ENCODE data around the gene RPL41.
A peak's percentile ranks its signal among the peaks of the same experiment; 100 is the strongest.

Gene RPL41

GRCh38 chr12:56127485-56127887, 11.1 kb downstream of the RPL41 start:
- Histone ChIP-seq H3K9me3 (ENCODE audit: control insufficient read depth, insufficient read depth, low read depth, low read length) (no peaks in the 10 kb centered on the region), H3K27ac (ENCODE audit: extremely low read depth, low read depth, low read length) (peak overlapping the region; percentile 1; the same call in 1 of the 2 replicates), H3K4me3 (ENCODE audit: low read depth, low read length) (peak overlapping the region; percentile 21), H3K4me1 (ENCODE audit: control insufficient read depth, insufficient read depth, low read length) (peaks cover 9% of the 10 kb centered on the region), H3K36me3 (ENCODE audit: control insufficient read depth in 2 of 2, insufficient read depth in 1 of 2, low read length in 2 of 2) (peaks cover 9 to 35% of the 10 kb centered on the region in 2 experiments; a peak in 2 of 3 replicates)
- ChIA-PET POLR2A (interaction anchor here (0.6 to 3.8 kb wide), 28 partner anchors 9 to 501 kb away, joined by 3 to 99 read pairs (median 6); partner anchors contain the start of genes CNPY2, COQ10A, MYL6 and MYL6B), CTCF (interaction anchor here (0.7 to 6.8 kb wide), 11 partner anchors 9 to 131 kb away, joined by 3 to 65 read pairs (median 4); partner anchors contain the start of genes MYL6, RPL41, SMARCC2 and ZC3H10)
- TF ChIP-seq ZNF423 (tag by site-specific recombination; IDR thresholded peaks at IDR 0.05) (no peak), MZF1 (tag by site-specific recombination; IDR thresholded peaks at IDR 0.05; ENCODE audit: borderline replicate concordance) (peak; percentile 58; the same call in 1 of the 2 replicates), ZNF148 (tag by site-specific recombination; IDR thresholded peaks at IDR 0.05; ENCODE audit: borderline replicate concordance) (no peak), SP2 (tag by site-specific recombination; IDR thresholded peaks at IDR 0.05) (no peak), ZNF292 (tag by site-specific recombination; IDR thresholded peaks at IDR 0.05; ENCODE audit: borderline replicate concordance, low read depth) (no peak), SALL2 (tag by site-specific recombination; IDR thresholded peaks at IDR 0.05; ENCODE audit: borderline replicate concordance) (no peak), ZNF76 (tag by site-specific recombination; IDR thresholded peaks at IDR 0.05; ENCODE audit: borderline replicate concordance, low read depth) (0 out of 2 replicates have a peak, but pooled peaks have one; percentile 26), ZBTB48 (tag by site-specific recombination; IDR thresholded peaks at IDR 0.05) (peak; percentile 84), ZNF449 (tag by site-specific recombination; IDR thresholded peaks at IDR 0.05) (peak; percentile 39; the same call in 1 of the 2 replicates), HOXD13 (CRISPR knock-in tag; IDR thresholded peaks at IDR 0.05; ENCODE audit: borderline replicate concordance) (no peak), ZNF510 (tag by site-specific recombination; IDR thresholded peaks at IDR 0.05; ENCODE audit: insufficient replicate concordance) (no peak), ZNF768 (tag by site-specific recombination; IDR thresholded peaks at IDR 0.05) (no peak), ZNF670 (tag by site-specific recombination; IDR thresholded peaks at IDR 0.05; ENCODE audit: low read depth) (no peak), PRDM10 (tag by site-specific recombination; IDR thresholded peaks at IDR 0.05) (no peak; the same call in none of the 2 replicates), ZFP37 (tag by site-specific recombination; IDR thresholded peaks at IDR 0.05) (peak; percentile 38), ZNF513 (tag by site-specific recombination; IDR thresholded peaks at IDR 0.05) (peak; percentile 17; the same call in 1 of the 2 replicates), ZNF639 (tag by site-specific recombination; IDR thresholded peaks at IDR 0.05) (0 out of 2 replicates have a peak, but pooled peaks have one; percentile 50), KLF7 (tag by site-specific recombination; IDR thresholded peaks at IDR 0.05; ENCODE audit: borderline replicate concordance) (no peak), SP7 (tag by site-specific recombination; IDR thresholded peaks at IDR 0.05) (no peak), ZNF548 (tag by site-specific recombination; IDR thresholded peaks at IDR 0.05) (no peak), ZBTB49 (tag by site-specific recombination; IDR thresholded peaks at IDR 0.05; ENCODE audit: low read depth) (no peak), FEZF1 (tag by site-specific recombination; IDR thresholded peaks at IDR 0.05) (no peak), ZNF416 (tag by site-specific recombination; IDR thresholded peaks at IDR 0.05) (no peak), ZNF654 (tag by site-specific recombination; IDR thresholded peaks at IDR 0.05; ENCODE audit: low read depth) (no peak; the same call in 1 of the 2 replicates)

All from HEK293 (cell line).